Measurements from ENCODE around the gene ENTPD5.
"Not testable (repeated sequence)": the region's sequence is repeated elsewhere in the genome, so short reads cannot be mapped to it uniquely, and the experiment has no call there.

ENTPD5 gene

GRCh38 chr14:73998726-73999125, 20.4 kb downstream of the ENTPD5 start:
- DNase-seq (ENCODE audit: low read depth): no peak

DNA sequence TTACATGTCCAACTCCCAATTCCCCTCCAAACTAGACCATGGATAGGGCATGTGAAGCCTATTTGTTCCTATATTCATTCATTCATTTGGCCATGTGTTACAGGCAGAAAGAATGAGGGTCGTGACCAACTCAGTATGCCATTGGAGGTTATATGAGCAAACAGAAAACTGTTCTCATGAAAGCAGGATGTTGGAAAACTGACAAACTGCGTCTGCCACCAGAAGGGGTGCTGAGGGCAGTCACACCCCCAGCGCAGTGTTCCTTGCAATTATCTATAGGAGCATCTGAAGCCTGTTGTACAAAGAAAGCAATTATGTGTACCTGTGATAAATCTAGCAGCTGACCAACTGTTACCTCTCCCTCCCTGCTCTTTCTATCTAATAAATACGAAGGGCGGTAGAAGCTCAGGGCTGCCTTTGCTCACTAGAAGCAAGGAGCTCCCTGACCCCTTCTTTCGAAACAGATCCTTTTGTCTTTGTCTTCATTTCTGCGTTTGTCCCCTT, 21.1 kb downstream of the ENTPD5 start:
- no peak for DNase-seq (ENCODE audit: low read depth)

- DNase-seq (ENCODE audit: low read depth): no peak
Observed at GRCh38 chr14:73997108-73997943, 21.8 kb downstream of the ENTPD5 start.

- no peak for DNase-seq (ENCODE audit: low read depth)
Observed at GRCh38 chr14:73996731-73997107, 22.4 kb downstream of the ENTPD5 start.

GRCh38 chr14:73995977-73996378, 23.1 kb downstream of the ENTPD5 start:
- DNase-seq (ENCODE audit: low read depth): no peak

- DNase-seq (ENCODE audit: low read depth): not testable (repeated sequence)
Observed at GRCh38 chr14:73994926-73995325, 24.2 kb downstream of the ENTPD5 start.

DNA sequence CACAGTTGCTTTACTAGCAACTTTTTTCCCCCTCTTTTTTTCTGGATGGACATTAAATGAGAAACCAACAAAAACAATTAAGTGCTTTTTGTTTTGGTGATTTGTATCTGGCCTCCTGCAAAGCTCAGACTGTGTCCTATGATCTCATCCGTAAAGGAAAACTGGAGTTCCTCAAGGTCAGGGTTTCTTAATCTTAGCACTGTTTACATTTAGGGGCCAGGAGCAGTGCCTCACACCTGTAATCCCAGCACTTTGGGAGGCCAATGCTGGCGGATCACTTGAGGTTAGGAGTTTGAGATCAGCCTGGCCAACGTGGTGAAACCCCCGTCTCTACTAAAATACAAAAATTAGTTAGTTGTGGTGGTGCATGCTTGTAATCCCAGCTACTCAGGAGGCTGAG, 28.0 kb downstream of the ENTPD5 start:
- DNase-seq (ENCODE audit: low read depth): no peak

DNA sequence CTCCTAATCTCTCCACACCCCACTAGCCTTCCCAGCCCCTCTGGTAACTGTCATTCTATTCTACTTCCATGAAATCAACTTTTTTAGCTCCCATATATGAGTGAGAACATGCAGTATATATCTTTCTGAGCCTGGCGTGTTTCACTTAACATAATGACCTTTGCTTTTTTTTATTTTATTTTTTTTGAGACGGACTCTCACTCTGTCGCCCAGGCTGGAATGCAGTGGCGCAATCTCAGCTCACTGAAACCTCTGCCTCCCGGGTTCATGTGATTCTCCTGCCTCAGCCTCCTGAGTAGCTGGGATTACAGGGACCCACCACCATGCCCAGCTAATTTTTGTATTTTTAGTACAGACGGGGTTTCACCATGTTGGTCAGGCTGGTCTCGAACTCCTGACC, 30.4 kb downstream of the ENTPD5 start:
- not testable (repeated sequence) for DNase-seq (ENCODE audit: low read depth)

GRCh38 chr14:73988065-73988464, 31.0 kb downstream of the ENTPD5 start:
- DNase-seq (ENCODE audit: low read depth): no peak

GRCh38 chr14:73977896-73978295, 41.2 kb downstream of the ENTPD5 start:
- DNase-seq (ENCODE audit: low read depth): no peak

DNA sequence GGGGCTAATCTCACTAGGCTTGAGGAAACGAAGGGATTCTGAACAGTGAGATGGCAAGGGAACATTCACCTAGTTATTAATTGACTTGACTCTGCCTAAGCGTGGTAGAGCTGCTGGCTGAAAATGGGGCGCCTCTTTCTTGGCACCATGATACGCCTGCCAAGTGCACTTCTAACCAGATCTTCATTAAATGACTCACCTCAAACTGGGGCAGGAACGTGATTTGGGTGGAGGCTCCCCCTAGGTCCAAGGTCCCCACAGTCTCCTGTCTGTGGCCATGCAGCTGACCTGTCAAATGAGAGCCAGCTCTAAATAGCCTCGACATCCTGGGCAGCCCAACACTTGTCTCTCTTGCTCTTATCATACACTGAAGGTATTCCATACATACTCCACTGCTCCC, 43.0 kb downstream of the ENTPD5 start:
- DNase-seq (ENCODE audit: low read depth): no peak

GRCh38 chr14:73973497-73973896, 45.6 kb downstream of the ENTPD5 start:
- no peak for DNase-seq (ENCODE audit: low read depth)

DNA sequence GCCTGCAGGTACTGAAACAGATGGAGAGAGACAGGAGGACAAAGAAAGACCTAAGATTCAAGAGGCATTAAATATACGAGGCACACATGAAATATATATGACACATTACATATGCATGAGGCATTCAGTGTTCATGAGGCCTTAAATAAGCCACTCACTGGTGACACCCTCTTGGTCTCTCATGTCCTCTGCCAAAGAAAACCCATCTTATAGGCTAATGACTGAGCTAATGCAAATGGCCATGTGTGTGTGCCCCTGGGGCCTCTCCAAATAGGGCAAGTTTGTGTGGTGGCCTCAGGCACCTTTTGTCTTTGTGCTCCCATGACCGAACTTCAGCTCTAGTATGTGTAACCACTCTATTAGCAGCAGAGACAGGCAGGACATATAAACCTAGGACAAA, 50.2 kb downstream of the ENTPD5 start:
- DNase-seq (ENCODE audit: low read depth): no peak

- DNase-seq (ENCODE audit: low read depth): no peak
Observed at GRCh38 chr14:73965216-73965615, 53.9 kb downstream of the ENTPD5 start.

- DNase-seq (ENCODE audit: low read depth): no peak
Observed at GRCh38 chr14:73961192-73961591, 57.9 kb downstream of the ENTPD5 start.

DNA sequence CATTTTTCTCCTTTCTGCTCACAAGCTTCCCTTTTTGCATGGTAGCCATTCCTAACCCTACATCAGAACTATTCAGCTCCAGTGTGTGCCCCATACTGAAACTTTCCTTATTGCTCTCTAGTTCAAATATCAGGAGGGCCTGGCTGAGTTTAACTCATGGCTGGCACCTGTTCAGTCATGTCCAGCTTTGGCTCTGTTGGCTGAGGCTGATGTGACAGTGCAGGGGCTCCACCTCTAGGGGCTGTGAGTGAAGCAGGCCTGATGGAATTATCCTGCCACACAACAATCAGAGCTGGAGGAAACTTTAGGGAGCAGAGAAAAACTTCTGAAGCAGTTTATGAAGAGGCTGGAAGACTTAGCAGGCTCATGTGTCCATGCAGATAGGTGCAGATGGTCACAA, 60.5 kb downstream of the ENTPD5 start:
- DNase-seq (ENCODE audit: low read depth): no peak

DNA sequence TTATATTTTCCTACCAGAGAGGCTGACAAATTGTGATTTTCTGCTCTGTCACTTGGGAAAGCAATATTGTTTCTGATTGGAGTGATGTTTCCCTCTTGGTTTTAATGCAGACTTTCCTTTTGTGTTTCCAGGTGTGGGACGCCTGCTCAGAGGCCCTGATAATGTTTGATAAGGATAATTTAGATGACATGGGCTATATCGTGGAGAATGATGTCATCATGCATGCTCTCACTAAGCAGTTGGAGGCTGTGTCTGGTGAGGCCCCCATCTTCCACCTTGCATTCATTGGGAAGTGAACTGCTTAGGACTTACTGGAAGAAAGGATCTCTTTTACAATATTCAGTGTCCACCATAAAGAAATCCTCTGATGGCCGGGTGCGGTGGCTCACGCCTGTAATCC, 63.4 kb downstream of the ENTPD5 start:
- DNase-seq (ENCODE audit: low read depth): no peak

DNA sequence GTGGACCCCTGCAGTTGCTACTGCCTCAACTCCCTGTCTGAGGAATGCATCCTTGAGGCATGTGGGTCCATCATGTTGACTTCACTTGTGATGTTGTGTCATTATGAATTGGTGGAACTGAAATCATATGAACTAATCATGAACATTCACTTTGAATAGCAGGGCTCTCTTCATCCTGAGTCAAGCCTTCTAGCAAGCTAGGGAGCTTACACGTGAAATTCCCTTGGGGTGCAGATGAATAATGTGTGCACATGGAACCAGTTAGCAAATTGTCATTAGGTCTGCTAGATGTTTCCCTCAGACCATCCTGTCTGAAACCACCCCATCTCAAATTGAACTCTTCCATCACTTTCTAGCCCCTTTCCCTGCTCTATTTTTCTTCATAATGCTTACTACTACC, 65.4 kb downstream of the ENTPD5 start:
- no peak for DNase-seq (ENCODE audit: low read depth)

- peak; percentile 90 for DNase-seq (ENCODE audit: low read depth)
Observed at GRCh38 chr14:73949752-73950734, 69.0 kb downstream of the ENTPD5 start, which contains the start of the genes COQ6 and FAM161B. COQ6 (plus strand) TSS chr14:73950302; CDS start chr14:73950333, 31 bp downstream. FAM161B (minus strand) TSS chr14:73950094; CDS start chr14:73950026, 68 bp downstream.

GRCh38 chr14:73945159-73945670, 73.9 kb downstream of the ENTPD5 start:
- DNase-seq (ENCODE audit: low read depth): no peak

DNA sequence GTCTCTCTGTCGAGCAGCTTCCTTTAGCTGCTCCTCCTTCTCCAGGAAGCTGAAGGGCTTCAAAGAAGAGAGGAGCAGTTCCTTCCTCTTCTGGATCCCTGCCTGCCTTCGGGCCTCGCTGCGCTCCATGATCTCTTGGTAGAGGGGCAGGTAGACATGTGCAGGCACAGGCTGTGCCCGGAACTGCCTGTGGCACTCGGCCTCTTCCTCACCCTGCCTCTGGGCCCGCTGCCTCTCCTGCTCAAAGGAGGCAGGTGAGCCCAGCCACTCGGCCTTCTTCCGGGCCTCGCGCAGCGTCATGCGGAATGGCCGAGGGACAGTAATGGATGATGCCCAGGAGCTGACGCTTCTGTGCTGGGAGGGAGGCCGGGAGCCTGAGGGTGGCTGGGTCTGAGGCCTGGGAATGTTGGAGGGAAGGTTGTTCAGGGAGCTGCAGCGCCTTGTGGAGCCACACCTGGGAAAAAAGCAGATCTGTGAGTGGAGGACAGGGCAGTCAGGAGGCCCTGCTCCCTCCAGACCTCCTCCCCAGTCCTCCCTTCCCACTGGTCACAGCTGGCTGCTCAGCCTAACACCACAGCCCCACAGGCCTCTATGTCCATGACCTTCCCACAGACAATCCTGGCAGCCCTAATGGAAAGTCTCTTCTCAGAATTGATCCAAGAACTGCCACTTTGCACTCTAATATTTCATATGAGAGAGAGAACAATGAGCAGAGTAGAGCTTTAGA, 74.5 kb downstream of the ENTPD5 start:
- DNase-seq (ENCODE audit: low read depth): no peak

- DNase-seq (ENCODE audit: low read depth): no peak
Observed at GRCh38 chr14:73943083-73943482, 76.0 kb downstream of the ENTPD5 start.
